Suppressor macrophage (primary cell): ENCODE data around the gene ATXN7L1.
"Not testable (repeated sequence)": the region's sequence is repeated elsewhere in the genome, so short reads cannot be mapped to it uniquely, and the experiment has no call there.

Source experiments
- DNase-seq, 4 experiments: peaks; one replicate each; pipeline ENCODE4 v3.0.0-alpha.2; 2020 to 2022

ATXN7L1 gene

GRCh38 chr7:105799677-105800076, 76.7 kb downstream of the ATXN7L1 start:
- no peak for DNase-seq

DNA sequence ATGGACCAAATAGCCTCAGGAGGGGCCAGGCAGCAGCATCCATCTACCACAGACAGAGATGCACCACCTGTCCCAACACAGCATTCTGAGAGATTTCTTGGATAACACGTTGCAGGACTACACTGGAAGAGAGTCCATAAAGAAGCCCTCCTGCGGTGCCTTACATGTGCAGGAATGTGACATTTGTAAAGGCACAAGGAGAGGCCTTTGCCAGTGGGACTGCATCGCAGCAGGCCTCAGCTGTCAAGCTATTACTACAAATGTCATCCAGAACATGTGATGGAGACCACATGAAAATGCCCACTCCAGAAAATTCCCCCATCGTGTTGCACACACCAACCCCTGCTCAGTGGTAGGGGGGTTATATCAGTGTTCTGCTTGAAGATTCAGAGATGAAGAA, 77.4 kb downstream of the ATXN7L1 start:
- DNase-seq, result no peak

- no peak for DNase-seq
Observed at GRCh38 chr7:105797652-105798051, 78.7 kb downstream of the ATXN7L1 start.

GRCh38 chr7:105796365-105796764, 80.0 kb downstream of the ATXN7L1 start:
- no peak for DNase-seq

- no peak for DNase-seq
Observed at GRCh38 chr7:105794741-105795729, 81.4 kb downstream of the ATXN7L1 start.

GRCh38 chr7:105792488-105793370, 83.7 kb downstream of the ATXN7L1 start:
- no peak for DNase-seq

DNA sequence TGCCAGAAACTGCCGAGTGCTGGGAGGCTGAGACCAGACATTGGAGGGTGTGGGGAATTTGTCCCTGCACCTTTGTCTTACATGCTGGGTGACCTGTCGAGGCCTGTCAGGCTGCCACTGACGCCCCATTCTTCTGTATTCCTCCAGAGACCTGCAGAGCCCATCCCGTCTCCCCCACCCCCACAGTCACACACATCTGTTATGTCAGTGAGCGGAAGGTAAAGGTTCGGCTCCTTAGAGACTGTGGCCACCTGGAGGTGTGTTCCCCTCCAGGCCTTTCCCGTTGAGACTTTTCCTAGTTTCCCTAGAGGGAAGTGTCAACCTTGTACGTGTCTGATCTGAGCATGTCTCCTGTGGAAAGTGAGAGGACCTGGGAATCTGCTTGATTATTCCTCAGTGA, 84.5 kb downstream of the ATXN7L1 start:
- no peak for DNase-seq

- no peak for DNase-seq
Observed at GRCh38 chr7:105790996-105791395, 85.4 kb downstream of the ATXN7L1 start.

DNA sequence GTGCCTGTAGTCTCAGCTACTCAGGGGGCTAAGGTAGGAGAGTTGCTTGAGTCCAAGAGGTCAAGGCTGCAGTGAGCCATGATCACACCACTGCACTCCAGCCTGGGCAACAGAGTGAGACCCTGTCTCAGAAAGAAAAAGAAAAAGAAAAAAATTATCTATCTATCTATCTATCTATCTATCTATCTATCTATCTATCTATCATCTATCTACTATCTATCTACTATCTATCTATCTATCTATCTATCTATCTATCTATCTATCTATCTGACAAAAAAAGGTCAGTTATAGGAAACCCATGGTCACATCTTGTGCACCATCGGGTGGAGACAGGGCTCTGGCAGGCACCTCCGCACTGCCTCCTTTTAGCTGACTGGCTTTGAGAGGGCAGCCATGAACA, 85.9 kb downstream of the ATXN7L1 start:
- not testable (repeated sequence) for DNase-seq

GRCh38 chr7:105788816-105789349, 87.5 kb downstream of the ATXN7L1 start:
- no peak for DNase-seq

- no peak for DNase-seq
Observed at GRCh38 chr7:105788356-105788755, 88.0 kb downstream of the ATXN7L1 start.

DNA sequence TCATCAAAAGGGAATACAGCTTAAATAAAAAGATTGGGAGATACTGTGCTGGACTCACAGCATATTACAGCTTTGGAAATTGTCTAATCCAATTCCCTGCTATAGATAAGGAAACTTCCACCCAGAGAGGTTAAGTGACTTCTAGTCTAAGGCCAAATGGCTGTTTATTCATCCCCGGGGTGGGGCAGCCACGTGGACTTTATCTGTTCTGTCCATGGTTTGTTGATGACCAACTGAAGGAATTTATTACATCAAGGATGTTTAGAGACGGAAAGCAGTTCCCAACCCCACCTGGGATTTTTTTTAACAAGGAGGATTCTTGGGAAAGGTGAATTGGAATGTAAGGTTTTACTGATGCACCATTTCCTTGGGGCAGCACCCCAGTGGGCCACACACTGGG, 88.6 kb downstream of the ATXN7L1 start:
- DNase-seq, result no peak

DNA sequence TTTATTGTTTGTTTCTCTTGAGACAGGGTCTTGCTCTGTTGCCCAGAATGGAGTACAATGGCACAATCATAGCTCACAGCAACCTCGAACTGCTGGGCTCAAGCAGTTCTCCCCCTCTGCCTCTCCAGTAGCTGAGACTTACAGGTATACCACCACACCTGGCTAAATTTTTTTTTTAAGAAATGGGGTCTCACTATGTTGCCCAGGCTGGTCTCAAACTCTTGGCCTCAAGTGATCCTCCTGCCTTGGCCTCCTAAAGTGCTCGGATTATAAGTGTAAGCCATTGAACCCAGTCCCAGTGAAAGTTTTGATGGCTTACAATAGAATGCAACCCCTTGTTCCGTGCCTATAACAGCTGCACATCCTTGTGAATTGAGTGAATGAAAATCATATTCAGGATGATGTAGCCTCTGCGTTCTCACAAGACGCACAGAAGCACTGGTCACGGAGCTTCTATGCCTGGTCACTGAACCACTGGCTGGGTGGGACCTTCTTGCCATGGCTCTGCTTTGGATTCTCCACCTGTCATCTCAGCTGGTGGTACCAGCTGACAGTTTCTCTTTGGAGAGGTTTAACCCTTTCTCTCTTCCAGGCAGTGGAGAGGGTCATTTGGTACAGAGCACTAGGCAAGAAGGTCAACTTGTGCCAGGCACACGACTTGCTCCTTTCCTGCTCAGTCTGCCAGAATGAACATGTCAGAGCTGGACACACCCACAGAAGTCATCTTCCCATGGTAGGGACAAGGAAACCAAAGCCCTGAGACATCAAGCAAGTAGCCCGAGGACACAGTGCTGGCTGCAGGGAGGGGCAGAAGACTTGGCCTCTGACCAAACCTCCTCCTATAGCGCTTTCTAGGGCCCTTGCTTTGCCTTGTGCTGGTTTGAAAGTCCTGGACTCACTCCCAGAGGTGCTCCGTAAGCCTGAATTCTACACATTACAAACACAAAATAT, 89.6 kb downstream of the ATXN7L1 start:
- DNase-seq, result no peak

DNA sequence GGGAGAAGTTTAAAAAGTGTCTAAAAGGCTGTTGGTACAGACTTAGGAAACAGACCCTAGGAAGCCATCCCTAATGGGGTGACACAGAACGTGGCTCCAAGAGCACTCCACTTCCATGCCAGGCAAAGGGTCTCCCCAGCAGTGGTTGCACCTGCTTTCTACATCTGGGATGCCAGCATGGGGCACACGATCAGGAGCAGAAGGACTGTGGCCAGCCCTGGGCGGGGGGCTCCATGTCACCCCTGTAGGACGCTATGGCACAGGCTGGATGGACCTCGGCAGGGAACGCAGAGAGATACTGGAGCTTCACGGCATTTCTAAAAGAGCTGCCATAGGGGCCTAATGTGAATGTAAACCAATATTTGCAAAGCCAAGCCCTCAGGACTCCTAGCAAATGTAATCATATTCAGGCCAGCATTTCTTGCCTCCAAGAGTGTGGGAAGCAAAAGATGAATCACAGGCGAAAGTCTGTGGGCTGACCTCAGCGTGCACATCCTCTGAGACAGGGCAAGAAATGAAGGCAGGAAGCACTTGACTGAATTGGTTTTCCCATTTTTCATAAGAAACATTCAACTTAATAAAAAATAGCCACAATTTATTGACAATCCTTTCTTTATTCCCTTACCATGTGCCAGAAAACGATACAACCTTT, 93.9 kb downstream of the ATXN7L1 start:
- DNase-seq, result peak; percentile 67 to 81 (median 78)

- no peak for DNase-seq
Observed at GRCh38 chr7:105779856-105780780, 96.3 kb downstream of the ATXN7L1 start.

DNA sequence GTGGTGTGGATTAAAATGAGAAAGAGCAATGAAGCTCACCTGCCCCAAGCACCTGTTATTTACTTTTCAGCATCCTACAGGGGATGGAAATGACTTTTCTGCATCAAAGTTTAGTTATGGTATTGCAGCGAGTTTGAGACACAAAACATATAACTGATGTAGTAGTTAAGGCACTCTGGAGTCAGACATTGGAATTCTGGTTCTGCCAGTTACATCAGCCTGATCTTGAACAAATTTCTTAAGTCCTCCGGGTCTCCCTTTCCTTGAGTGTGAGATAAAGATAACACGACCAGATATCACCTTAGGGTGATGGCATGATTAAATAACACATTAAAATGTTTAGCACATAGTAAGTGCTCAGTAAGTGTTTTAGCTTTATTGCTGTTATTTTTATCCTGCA, 97.4 kb downstream of the ATXN7L1 start:
- DNase-seq, result no peak

DNA sequence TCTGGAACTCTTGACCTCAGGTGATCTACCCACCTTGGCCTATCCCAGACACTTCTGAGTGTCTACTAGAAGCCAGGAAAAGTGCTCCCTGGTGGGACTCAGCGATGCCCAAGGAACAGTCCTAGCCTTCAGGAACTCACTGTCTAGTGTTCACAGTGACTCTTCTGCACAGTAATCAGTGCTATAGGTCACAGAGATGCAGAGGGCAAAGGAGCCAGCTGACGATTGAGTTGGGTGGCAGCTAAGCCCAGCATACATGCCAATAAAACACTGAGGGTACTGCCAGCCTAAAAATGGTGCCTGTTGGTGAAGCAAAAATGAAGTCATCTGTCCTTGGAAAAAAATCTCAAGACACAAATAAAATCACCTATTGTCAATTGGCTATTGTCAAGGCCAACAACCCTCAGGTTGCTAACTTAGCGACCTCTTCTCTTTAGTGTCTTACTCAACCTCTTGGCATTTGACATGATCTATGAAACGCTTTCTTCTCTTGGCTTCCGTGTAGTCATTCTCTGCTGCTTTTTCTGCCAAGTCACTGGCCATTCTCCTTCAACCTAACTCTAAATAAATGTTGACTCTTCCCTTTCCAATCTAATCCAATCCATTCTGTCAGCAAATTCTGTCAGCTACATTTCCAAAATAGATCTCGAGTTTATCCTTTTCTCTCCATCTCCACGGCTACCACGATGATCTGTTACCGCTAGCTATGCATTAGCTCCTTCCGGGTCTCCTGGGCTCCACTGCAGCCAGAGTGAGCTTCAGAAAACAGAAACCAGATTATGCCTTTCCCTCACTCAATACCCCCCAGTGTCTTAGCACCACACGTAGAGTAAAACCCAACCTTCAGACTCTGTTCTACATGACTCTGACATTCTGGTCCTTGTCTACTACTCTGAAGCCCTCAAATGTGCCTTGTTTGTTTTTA, 99.2 kb downstream of the ATXN7L1 start:
- no peak for DNase-seq

GRCh38 chr7:105776068-105776790, 100.2 kb downstream of the ATXN7L1 start:
- no peak for DNase-seq
